HG03442 (cell line): ENCODE results near the gene RBFOX2.
"Not testable (repeated sequence)": the region's sequence is repeated elsewhere in the genome, so short reads cannot be mapped to it uniquely, and the experiment has no call there.

Experiments used
- ATAC-seq: cut with Tn5 transposase; IDR thresholded peaks from one replicate; pipeline ENCODE4 v1.9.1; 2021; ENCODE audit warnings: mild to moderate bottlenecking, moderate library complexity; ENCODE audit not compliant: unreplicated experiment

RBFOX2 gene

DNA sequence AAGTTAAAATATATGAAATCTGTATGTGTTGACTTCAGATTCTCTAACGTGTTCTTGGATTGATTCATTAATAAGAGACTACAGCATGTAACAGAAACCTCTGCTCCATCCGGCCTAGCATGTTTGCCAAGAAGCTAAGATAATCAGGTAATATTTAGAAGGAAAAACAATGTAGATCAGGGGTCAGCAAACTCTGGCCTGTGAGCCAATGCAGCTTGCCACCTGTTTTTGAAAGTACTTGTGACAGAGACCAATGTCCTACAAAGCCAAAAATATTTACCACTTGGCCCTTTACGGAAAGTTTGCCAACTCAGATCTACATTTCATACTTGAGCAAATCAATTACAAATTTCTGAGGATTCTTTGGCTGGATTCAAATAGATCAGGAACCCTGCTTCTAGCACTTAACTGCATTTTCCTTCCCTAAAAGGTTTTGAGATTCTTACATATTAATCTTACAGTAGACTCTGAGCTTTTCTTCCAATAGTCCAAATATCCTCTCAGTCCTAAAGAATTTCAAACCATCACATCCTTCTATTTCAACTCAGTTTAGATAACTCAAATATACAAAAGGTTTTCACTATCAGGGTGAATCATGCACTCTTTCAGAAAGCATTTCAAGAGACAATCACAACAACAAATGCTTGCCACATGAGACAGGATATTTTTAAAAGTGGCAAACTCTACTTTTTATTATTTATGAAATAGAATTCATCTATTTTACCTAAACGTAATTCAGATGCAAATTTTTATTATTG, 281.5 kb downstream of the RBFOX2 start:
- ATAC-seq: no peak

DNA sequence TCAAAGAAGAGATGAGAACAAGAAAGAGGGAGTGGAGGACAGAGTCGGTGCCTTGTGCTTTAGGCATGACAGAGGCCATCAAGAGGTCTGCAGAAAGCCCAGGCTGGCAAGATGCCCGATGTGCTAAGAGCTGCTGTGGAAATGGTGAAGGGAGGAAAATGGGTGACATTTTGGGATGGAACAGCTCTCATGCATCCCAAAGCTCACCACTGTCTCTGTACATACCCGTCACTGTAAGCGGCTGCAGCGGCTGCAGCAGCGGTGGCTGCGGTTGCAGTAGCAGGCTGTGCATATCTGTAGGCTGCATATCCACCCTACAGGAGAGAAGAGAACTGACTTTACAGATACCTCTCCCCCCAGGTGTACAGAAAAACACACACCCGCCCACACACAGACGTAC, 282.4 kb downstream of the RBFOX2 start:
- no peak for ATAC-seq

DNA sequence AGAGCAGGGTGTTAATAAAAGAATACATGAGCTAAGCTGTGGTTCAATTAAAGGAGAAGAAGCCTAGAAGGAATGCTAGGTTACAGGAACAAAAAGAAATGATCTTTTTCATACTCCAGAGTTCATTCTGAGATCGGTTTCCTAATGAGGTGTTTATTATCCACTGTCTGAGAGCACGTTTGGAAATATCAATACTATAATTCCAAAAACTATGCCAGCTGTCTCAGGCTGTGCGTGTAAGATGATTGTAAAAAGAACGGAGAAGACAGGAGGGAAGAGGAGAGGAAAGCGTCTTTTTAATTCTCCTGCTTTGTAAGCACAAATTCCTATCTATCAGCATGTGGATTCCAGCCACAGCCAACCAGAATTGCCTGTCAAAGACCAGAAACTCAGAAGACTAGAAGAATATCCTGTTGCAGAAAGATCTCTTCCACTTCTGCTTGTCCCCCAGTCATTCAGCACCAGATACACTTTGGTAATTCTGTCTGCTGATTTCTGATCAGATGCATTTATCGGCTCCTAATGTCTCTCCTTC, 285.2 kb downstream of the RBFOX2 start:
- ATAC-seq: no peak

DNA sequence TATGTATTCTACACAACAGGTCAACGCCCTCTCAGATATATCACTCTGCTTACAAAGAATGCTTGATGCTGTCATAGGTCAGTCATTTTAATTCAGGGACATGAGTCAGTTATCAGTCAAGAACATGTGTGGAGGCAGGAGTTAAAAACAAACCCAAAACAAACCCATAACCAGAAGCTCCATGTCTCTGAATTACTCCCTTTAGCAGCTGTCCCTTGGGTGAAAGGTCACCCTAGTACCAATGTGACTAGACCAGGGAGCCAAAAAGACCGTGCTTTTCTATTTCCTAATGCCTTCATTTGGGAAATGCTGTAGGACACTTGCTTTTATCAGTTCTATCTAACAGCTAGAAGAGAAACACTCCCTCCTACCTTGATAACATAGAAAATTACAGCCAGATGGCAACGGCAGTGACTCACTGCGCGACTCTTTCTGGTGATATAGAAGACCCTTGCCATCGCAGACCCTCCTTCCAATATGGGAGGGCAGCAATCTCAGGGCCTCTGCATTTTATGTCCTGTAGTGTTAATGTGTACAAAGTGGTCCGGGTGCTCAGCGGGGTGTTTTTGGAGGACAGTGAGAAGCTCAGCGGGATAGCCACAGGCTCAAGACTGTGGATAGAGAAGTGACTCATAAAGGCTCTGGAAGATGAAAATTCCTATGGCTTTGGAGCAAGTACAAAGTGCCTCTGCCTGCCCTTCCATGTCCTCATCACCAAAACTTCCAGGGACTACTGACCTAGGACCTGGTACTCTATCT, 286.1 kb downstream of the RBFOX2 start:
- ATAC-seq: no peak

DNA sequence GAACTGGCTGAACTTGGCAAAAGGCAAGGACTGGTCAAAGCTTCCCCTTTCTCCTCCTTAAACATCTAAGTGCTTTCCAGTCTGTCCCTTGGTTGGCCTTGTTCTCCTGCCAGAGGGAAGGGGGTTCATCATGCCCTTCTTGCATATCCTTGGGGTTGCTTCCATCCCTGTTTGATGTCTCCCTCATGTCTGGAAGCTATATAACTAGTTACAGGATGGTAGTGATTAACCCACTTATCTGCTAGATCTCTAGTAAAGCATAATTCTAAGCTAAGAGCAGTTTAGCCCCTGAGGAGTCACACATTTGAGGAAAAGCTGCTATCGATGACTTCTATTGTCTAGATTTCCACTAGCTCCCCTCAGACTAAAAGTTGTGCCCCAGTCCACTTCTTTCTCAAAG, 288.0 kb downstream of the RBFOX2 start:
- no peak for ATAC-seq

DNA sequence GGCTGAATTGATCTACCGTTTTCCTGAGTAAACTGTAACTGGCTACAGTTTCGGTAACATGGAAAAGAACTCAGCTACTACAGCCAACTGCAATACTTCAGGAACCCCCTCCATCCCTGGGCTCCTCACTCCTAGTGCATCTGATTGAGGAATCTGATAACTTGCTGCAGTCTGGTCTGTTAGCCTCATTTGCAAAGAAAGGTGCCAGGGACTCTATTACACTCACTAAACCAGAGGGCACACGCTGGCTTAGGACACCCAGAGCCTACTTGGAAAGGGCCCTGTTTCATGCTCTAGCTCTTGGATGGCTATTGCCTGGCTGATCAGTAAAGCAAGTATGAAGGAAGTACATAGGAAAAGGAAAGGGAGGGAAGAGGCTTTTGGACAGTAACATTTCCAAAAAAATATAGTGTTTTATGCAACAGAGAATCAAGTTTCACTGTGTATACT, 288.7 kb downstream of the RBFOX2 start:
- no peak for ATAC-seq

DNA sequence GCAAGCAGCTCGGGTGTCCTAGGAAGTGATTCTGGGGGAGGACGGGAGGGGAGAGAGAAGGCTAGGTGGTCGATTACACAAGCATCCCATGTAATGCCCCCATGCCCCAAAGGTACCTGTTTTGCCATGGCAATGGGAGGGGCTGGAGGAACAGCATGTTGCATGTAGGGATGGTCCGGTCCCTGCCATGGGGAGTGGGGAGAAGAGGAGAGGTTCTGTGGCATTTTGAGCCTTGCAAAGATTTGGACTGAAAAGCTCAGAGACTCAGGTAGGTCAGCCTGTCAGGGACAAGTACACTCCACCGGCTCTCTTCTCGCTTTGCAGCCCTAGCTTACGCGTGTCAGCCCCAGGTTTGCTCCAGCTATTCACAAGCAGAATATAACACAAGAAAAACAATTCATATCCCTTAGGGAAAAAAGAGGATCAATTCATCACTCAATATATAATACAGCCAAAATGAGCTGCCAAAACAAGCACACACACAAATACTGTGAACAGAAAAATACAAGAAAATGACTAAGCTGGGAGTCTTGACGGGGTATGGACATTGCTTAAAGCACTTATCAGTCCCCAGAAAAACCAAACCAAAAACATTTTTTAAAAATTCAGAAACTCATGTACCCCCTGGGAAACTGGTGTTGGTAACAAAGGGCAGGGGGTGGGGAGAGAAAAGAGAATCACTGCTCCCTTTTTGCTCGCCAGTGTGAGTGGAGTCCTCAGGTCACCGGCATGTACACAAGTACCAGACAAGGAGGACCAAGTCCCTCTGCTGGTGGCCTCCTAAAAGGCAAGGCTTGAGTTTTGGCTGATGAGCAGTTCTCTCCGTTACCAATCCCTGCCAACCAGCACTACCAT, 289.3 kb downstream of the RBFOX2 start:
- ATAC-seq: no peak

DNA sequence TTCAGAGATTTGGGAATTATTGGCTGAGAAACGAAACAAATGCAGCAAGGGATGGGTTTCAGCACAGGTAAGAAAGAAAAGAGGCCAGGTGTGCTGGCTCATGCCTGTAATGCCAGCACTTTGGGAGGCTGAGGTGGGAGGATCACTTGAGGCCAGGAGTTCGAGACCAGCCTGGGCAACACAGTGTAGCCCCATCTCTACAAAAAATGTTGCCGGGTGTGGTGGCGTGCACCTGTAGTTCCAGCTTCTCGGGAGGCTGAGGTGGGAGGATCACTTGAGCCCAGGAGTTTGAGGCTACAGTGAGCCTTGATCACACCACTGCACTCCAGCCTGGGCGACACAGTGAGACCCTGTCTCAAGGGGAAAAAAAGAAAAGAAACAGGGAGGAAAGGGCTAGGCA, 290.7 kb downstream of the RBFOX2 start:
- ATAC-seq: not testable (repeated sequence)

DNA sequence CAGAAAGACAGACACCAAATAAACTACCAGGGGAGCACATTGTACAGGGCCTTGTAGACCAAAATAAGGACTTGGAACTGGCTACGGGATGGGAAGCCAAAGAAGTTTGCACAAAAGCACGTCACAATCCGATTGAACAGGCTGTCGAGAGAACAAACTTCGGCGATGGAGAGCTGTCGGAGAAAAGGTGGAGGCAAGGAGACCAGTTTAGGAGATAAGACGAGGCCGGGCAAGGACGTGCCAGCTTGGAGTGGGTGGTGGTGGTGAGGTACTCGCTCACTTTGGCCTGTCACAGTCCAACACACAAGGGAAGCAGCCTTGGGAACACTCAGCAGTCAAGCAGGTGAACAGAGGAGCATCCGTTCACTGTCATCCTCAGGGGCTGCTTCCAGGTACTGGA, 291.9 kb downstream of the RBFOX2 start:
- no peak for ATAC-seq

DNA sequence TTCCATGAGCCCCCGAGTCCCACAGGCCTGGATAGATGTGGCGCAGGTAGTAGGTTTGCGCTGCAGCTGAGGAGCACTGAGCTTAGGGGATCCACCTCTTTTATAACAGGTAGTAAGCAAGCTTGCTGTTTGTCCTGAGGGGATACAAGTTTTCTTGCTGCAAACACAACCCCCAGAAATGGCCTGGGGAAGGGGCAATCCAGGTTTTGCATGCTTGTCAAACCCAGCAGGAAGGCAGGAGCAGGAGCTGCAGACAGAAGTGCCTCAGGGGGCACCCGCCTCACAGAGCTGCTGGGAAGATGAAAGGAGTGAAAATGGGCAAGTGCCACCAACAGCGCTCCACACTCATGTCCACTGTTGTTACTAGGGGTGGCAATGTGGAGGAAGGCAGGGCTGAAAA, 292.5 kb downstream of the RBFOX2 start:
- ATAC-seq: no peak

DNA sequence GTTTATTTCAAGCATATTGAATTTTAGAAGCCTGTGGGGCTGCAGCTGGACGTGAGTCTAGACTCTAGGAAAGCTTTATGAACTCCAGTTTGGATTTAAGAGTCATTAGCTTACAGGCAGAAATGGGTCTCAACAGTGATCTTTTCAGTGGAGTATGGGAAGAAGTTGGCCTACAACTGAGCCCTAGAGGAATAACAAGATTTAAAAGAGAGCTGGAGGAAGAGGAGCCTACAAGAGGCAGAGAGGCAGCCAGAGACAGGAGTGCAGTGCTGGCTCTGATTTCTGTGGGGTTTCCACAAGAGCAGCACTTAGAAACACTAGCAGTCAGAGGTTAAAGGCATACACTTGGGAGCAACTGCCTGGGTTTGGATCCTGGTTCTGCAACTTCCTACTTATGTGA, 293.1 kb downstream of the RBFOX2 start:
- no peak for ATAC-seq

DNA sequence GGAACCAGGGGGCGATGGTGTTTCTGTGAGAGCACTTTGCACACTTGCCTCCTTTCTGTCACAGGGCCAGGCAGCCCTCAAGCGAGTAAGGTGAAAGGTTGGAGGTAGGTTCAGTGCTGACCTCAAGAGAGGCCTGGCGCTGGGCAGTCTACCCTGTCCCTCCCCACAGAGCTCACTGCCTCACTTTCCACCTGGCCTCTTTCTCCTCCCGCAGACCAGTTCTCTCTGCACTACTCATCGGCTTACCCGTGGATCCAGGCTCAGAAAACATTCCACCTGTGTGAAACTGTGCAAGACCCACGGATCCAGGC, 294.2 kb downstream of the RBFOX2 start:
- no peak for ATAC-seq

DNA sequence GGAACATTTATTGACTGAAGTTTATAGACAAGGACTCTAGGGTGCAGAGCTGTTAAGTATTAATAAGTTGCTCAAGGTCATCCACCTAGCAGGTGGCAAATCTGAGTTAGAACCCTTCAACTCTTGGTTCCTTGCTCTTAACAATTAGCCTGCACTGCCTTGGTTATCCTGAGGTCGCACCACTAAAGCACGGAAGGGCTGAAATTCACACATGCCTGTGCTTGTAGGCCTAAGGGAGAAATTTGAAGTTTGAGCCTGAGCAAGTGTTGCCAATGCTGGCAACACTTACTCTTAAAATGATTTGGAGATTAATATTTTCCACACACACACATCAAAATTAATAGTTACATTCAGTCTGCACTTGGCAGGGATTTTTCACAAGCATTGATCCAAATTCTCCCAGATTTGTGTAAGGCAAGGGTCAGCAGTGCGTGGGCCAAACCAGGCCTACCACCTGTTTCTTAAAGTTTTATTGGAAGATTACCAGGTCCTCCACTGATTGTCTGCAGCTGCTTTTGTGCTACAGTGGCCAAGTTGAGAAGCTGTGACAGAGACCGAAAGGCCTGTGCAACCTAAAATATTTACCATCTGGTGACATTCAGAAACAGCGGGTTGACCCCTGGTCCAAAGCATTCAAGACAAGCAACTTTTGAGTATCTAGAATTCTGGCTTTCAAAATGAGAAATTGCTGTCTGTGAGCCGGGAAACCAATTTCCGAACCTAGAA, 294.7 kb downstream of the RBFOX2 start:
- no peak for ATAC-seq

DNA sequence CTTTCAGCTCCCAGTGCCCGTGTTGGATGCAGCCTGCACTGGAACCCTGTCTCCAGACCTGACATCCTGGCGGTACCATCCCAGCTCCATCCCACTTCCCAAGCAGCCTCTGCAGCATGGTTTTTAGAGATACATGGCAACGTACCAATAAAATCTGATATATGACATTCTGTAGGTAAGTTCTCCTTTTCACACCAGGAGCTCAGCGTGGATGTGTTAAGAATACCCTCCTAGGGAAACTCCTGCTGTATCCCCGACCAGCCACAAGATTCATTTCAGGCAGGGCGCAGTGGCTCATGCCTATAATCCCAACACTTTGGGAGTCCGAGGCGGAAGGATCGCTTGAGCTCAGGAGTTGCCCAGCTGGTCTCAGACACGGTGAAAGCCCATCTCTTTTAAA, 295.6 kb downstream of the RBFOX2 start:
- ATAC-seq: no peak

DNA sequence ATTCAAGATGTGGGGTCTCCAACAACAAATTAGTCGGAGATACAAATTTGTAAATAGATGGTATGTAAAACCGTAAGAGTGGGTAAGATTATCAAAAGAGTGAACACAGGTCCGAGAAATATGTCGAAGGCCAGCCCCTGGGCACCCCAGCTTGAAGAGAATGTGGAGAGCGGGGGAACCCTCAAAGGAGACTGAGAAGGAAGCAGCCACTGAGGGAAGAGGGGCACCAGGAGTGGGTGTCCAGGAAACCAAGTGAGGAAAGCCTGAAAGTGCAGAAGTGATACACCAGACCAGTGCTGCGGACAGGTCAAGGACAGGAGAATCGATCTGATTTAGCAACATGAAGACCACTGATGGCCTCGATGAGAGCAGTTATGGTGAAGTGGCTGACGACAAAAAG, 296.5 kb downstream of the RBFOX2 start:
- no peak for ATAC-seq

DNA sequence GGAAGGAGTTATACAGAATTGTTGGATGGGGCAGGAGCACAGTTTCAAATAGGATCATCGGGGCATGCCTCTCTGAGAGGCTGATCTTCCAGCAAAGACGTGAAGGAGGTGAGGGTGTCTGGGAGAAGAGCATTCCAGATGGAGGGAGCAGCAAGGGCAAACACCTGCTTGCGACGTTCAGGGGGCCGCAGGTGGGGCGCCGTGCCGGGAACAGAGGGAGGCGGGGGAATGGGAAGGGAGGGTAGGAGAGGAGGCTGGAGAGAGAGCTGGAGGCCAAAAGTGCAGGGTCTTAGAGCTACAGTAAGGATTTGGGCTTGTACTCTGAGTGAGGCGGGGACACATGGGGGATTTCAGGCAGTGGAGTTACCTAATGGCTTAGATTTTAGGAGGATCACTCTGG, 297.3 kb downstream of the RBFOX2 start:
- no peak for ATAC-seq

DNA sequence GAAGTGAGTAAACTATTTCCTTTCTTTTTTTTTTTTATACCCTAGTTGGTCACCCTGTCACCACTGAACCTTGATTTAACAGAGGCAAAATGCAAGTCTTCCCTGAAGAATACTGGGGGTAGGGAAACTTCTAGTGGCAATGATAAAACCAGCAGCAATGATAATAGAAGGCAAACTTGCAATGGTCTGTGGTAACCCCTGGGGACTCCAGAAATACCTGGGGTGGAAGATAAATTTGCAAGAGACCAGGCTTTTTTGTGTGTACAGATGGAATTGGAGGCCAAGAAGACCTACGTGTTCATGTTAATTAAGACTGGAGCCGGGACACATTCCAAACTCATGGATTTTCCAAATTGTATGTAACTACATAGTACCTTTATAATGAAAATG, 299.3 kb downstream of the RBFOX2 start:
- ATAC-seq: no peak

DNA sequence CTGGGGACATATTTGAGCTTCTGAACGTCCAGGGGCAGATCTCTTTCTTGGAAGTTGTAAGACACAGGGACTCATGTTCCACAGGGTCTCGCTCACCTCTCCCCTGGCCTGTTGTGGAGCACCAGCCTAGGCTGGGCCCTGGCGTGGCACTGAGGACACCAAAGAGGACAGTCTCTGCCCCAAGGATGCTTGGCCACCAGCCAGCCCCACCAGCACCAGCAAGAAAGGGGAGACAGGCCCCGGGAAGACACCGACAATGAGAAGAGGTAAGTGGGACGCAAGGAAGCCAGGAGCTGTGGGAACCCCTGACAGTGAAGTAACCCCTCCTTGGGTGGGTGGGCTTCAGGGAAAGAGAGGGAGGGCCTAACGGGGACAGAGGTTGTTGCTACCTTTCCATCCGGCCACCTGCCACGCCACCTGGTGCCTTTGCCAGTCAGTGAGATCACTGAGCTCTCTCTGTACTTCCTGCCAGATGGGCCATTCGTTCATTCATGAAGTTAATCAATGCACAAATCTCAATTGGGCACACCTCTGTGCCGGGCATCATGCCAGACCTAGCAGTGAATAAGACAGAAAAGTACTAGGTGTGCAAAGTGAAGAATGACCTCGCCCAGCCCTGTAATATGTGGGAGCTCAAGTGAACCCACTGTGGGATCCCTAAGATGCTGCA, 299.9 kb downstream of the RBFOX2 start:
- no peak for ATAC-seq

DNA sequence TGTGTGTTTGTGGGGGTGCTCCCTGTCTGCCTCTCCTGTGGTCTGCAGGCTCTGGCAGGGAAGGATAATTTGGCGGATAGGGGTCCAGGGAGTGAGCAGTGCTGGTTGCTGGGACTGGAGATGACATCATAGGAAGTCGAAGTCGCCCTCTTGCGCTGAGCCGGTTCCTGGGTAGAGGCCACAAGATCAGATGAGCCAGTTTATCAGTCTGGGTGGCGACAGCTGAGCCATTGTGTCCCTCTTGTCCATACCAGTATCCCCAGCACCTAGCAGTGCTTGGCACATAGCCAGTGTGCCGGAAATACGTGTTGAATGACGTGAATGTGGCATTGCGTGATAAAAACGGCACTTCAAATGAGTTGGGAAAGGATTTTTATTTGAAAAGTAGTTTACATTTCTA, 301.2 kb downstream of the RBFOX2 start:
- ATAC-seq: no peak

DNA sequence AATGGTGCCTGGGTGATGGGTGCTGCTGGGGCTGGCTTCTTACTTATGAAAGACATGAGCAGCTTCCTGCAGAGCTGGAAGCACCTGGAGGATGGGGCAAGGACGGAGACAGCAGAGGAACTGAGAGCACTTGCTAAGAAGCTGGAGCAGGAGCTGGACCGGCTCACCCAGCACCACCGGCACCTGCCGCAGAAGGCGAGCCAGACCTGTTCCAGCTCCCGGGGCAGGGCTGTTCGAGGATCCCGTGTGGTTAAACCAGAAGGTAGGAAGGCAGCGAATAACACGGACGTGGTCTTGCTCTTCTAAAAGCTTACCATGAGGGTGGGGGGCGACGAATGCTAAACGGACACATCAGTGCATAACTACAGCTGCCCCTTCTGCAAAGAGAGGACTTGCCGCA, 301.7 kb downstream of the RBFOX2 start:
- no peak for ATAC-seq
